H9 (cell line): ENCODE data around the gene MAPK14. TPM values are rescaled to one million over a fixed set of nuclear protein-coding genes. Genes with fewer than 3 reads are reported as not detected.

Experiments used
- DNase-seq: peaks from one replicate; pipeline ENCODE4 v3.0.0-alpha.2; 2017
- H2AFZ ChIP-seq: one replicate; pipeline ENCODE4 v1.6.1; 2013; ENCODE audit warnings: mild to moderate bottlenecking, low read length, control low read depth, moderate library complexity
- H2AK5ac ChIP-seq: 2 replicates; pipeline ENCODE4 v1.6.1; 2013; ENCODE audit warnings: low read length, control low read depth, mixed read lengths; ENCODE audit not compliant: insufficient read length
- H2BK120ac ChIP-seq: one replicate; pipeline ENCODE4 v1.6.1; 2013; ENCODE audit warnings: low read depth, mild to moderate bottlenecking, low read length, control low read depth, inconsistent platforms; ENCODE audit not compliant: poor library complexity, severe bottlenecking
- H2BK12ac ChIP-seq: 2 replicates; pipeline ENCODE4 v1.6.1; 2013; ENCODE audit warnings: low read length, control low read depth, mixed read lengths, low read depth; ENCODE audit not compliant: insufficient read length
- H2BK15ac ChIP-seq: 2 replicates; pipeline ENCODE4 v1.6.1; 2013; ENCODE audit warnings: low read depth, low read length, control low read depth
- H2BK20ac ChIP-seq: one replicate; pipeline ENCODE4 v1.6.1; 2013; ENCODE audit warnings: low read depth, mild to moderate bottlenecking, low read length, control low read depth, inconsistent platforms; ENCODE audit not compliant: poor library complexity, severe bottlenecking
- H2BK5ac ChIP-seq: 2 replicates; pipeline ENCODE4 v1.6.1; 2013; ENCODE audit warnings: low read length, control low read depth, mixed read lengths; ENCODE audit not compliant: insufficient read length
- H3K14ac ChIP-seq: 2 replicates; pipeline ENCODE4 v1.6.1; 2013; ENCODE audit warnings: low read length, control low read depth; ENCODE audit not compliant: insufficient read depth
- H3K18ac ChIP-seq: 2 replicates; pipeline ENCODE4 v1.6.1; 2013; ENCODE audit warnings: low read depth, mild to moderate bottlenecking, mixed read lengths, low read length, control low read depth; ENCODE audit not compliant: insufficient read length
- H3K23ac ChIP-seq: 2 replicates; pipeline ENCODE4 v1.6.1; 2013; ENCODE audit warnings: low read length, control low read depth, mixed read lengths, low read depth; ENCODE audit not compliant: insufficient read length
- H3K23me2 ChIP-seq: 2 replicates; pipeline ENCODE4 v1.6.1; 2013; ENCODE audit warnings: low read depth, mild to moderate bottlenecking, mixed read lengths, low read length, control low read depth; ENCODE audit not compliant: insufficient read length, poor library complexity, severe bottlenecking
- H3K27ac ChIP-seq: 2 replicates; pipeline ENCODE4 v1.5.1; 2013; ENCODE audit warnings: low read length, control low read depth, mixed read lengths, low read depth; ENCODE audit not compliant: insufficient read length
- H3K27me3 ChIP-seq: 2 replicates; pipeline ENCODE4 v1.6.1; 2013; ENCODE audit warnings: low read length, control low read depth, inconsistent platforms; ENCODE audit not compliant: insufficient read depth
- H3K4ac ChIP-seq: 2 replicates; pipeline ENCODE4 v1.6.1; 2013; ENCODE audit warnings: low read depth, mild to moderate bottlenecking, control low read depth, inconsistent platforms, low read length, moderate library complexity
- H3K4me1 ChIP-seq: 2 replicates; pipeline ENCODE4 v1.6.1; 2013; ENCODE audit warnings: low read length, control low read depth, inconsistent platforms; ENCODE audit not compliant: insufficient read depth
- H3K4me2 ChIP-seq: 2 replicates; pipeline ENCODE4 v1.6.1; 2013; ENCODE audit warnings: low read length, control low read depth, mixed read lengths; ENCODE audit not compliant: insufficient read length, insufficient read depth
- H3K56ac ChIP-seq: 2 replicates; pipeline ENCODE4 v1.6.1; 2013; ENCODE audit warnings: low read depth, mild to moderate bottlenecking, mixed read lengths, low read length, control low read depth; ENCODE audit not compliant: insufficient read length
- H3K79me1 ChIP-seq: 2 replicates; pipeline ENCODE4 v1.6.1; 2013; ENCODE audit warnings: low read depth, mild to moderate bottlenecking, moderate library complexity, low read length, control low read depth, inconsistent platforms; ENCODE audit not compliant: insufficient read depth, poor library complexity, severe bottlenecking
- H3K79me2 ChIP-seq: 2 replicates; pipeline ENCODE4 v1.6.1; 2013; ENCODE audit warnings: low read length, control low read depth, inconsistent platforms; ENCODE audit not compliant: insufficient read depth
- H3K9ac ChIP-seq: 2 replicates; pipeline ENCODE4 v1.6.1; 2013; ENCODE audit warnings: low read length, control low read depth, mixed read lengths; ENCODE audit not compliant: insufficient read length; ENCODE audit errors: extremely low read depth
- H3K9me3 ChIP-seq: one replicate; pipeline ENCODE4 v1.6.1; 2013; ENCODE audit warnings: low read depth, low read length, inconsistent platforms; ENCODE audit not compliant: control insufficient read depth
- H3T11ph ChIP-seq: one replicate; pipeline ENCODE4 v1.6.1; 2013; ENCODE audit warnings: mild to moderate bottlenecking, low read length, control low read depth, inconsistent platforms
- H4K20me1 ChIP-seq: one replicate; pipeline ENCODE4 v1.6.1; 2013; ENCODE audit not compliant: control insufficient read depth, insufficient read length, insufficient read depth
- H4K5ac ChIP-seq: 2 replicates; pipeline ENCODE4 v1.6.1; 2013; ENCODE audit warnings: low read depth, mild to moderate bottlenecking, mixed read lengths, low read length, control low read depth; ENCODE audit not compliant: insufficient read length
- H4K8ac ChIP-seq: replicated peaks from 2 replicates; pipeline ENCODE4 v1.6.1; 2013; ENCODE audit warnings: low read length, control low read depth, mixed read lengths, low read depth; ENCODE audit not compliant: insufficient read length
- H4K91ac ChIP-seq: 2 replicates; pipeline ENCODE4 v1.6.1; 2013; ENCODE audit warnings: low read depth, mild to moderate bottlenecking, moderate library complexity, mixed read lengths, low read length, control low read depth; ENCODE audit not compliant: insufficient read length
- H3K27ac Mint-ChIP-seq, 3 experiments: 2 replicates in 2 of 3; 3 replicates in 1 of 3; pipeline ENCODE4 v1.8.0; 2020 to 2021; ENCODE audit warnings: mixed read lengths in 3 of 3, mild to moderate bottlenecking in 1 of 3, moderate library complexity in 1 of 3
- H3K27me3 Mint-ChIP-seq: 2 replicates; pipeline ENCODE4 v1.8.0; 2021; ENCODE audit warnings: low read depth, mild to moderate bottlenecking, moderate library complexity, mixed read lengths
- H3K36me3 Mint-ChIP-seq, 3 experiments: 2 replicates in 2 of 3; 3 replicates in 1 of 3; pipeline ENCODE4 v1.8.0; 2020 to 2021; ENCODE audit warnings: low read depth in 3 of 3, mixed read lengths in 3 of 3; ENCODE audit not compliant: insufficient read depth in 1 of 3
- H3K4me1 Mint-ChIP-seq, 2 experiments: 2 replicates each; pipeline ENCODE4 v1.8.0; 2020; ENCODE audit warnings: mixed read lengths in 2 of 2
- H3K4me3 Mint-ChIP-seq, 2 experiments: 2 replicates in 1 of 2; 3 replicates in 1 of 2; pipeline ENCODE4 v1.8.0; 2020 to 2021; ENCODE audit warnings: mild to moderate bottlenecking in 2 of 2, mixed read lengths in 2 of 2, moderate library complexity in 1 of 2
- H3K9me3 Mint-ChIP-seq, 2 experiments: 2 replicates in 1 of 2; 3 replicates in 1 of 2; pipeline ENCODE4 v1.8.0; 2020; ENCODE audit warnings: mild to moderate bottlenecking in 2 of 2, mixed read lengths in 2 of 2, moderate library complexity in 1 of 2
- CTCF ChIP-seq: fragments of 200-600 bp; sonication (generic); conservative IDR thresholded peaks from 3 replicates; pipeline ENCODE4 v1.8.0; 2021; ENCODE audit warnings: antibody characterized with exemption, mild to moderate bottlenecking
- WGBS: extraction: QIAGEN DNeasy Blood & Tissue Kit; methylation state at CpG from one replicate; pipeline ENCODE4 v1.1.7; 2013; ENCODE audit warnings: missing lambda C conversion rate, low lambda C conversion rate, mixed read lengths; ENCODE audit not compliant: insufficient read length; ENCODE audit errors: extremely low coverage; 5-methylcytosine and 5-hydroxymethylcytosine counted together
- total RNA-seq: library from RNA; stranded (reverse); gene quantifications from 2 replicates; pipeline ENCODE4 v1.2.1, GENCODE V29; 2021

Gene MAPK14
- total RNA-seq, 1 experiment from 2014 or later, result 40.5 TPM

DNA sequence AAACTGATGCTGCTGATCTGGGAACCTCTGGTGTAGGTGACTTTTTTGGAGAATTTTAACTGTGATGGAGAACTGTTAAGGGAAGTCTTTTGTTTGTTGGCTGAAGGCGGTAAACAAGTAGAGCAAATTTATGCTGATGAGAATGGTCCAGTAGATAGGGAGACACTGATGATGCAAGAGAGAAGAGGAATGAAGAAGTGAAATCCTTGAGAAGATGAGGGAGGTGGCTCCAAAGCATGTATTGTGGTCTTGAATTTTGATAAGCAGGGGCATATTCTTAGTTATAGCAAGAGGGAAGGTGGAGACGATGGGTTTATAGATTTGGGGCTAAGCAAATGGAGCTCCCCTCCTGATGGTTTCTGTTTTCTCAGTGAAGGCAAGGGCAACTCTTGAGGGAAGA is 22.0 kb downstream of the MAPK14 start:
- Histone ChIP-seq H3K4ac (no peak overlapping the region), H2BK120ac (no peak overlapping the region), H4K20me1 (no peaks in the 10 kb centered on the region), H3K23ac (no peak overlapping the region), H3K18ac (no peak overlapping the region), H2BK15ac (no peak overlapping the region), H2AFZ (no peak overlapping the region), H3K56ac (no peak overlapping the region), H2AK5ac (no peak overlapping the region), H2BK5ac (no peak overlapping the region), H4K8ac (no peak overlapping the region), H3K27me3 (no peaks in the 10 kb centered on the region), H4K5ac (no peak overlapping the region), H2BK20ac (no peak overlapping the region), H3K27ac (no peak overlapping the region), H2BK12ac (no peak overlapping the region), H3K79me1 (peaks cover 2% of the 10 kb centered on the region), H3K9ac (no peak overlapping the region), H3K9me3 (no peaks in the 10 kb centered on the region), H3K14ac (no peak overlapping the region), H3K4me2 (no peak overlapping the region), H3K79me2 (no peaks in the 10 kb centered on the region; the same call in 1 of the 2 replicates), H3K4me1 (no peaks in the 10 kb centered on the region; the same call in 1 of the 2 replicates), H3T11ph (no peak overlapping the region), H3K23me2 (no peaks in the 10 kb centered on the region), H4K91ac (no peak overlapping the region)
- no peaks in the 10 kb centered on the region for H3K27me3 Mint-ChIP-seq
- no peak for TF ChIP-seq CTCF
- no peaks in the 10 kb centered on the region for H3K4me1 Mint-ChIP-seq
- no peak overlapping the region for H3K4me3 Mint-ChIP-seq
- H3K36me3 Mint-ChIP-seq, result peaks cover 0 to 3% (median 0%) of the 10 kb centered on the region in 3 experiments; a peak in 1 of 7 replicates
- no CpG with 5 or more reads among the region's 2 CpGs for WGBS
- H3K27ac Mint-ChIP-seq, result no peak overlapping the region
- no peaks in the 10 kb centered on the region for H3K9me3 Mint-ChIP-seq
- no peak for DNase-seq
